CD14-positive monocyte (primary cell): Measurements from ENCODE around the gene PSMB8. TPM values are rescaled to one million over a fixed set of nuclear protein-coding genes. Genes with fewer than 3 reads are reported as not detected.
A peak's percentile ranks its signal among the peaks of the same experiment; 100 is the strongest.

Source experiments
- DNase-seq, 3 donors: peaks; one replicate each; pipeline ENCODE4 v3.0.0-alpha.2; 2011 to 2022
- H2AFZ ChIP-seq: 2 replicates; pipeline ENCODE4 v1.6.0; 2012; ENCODE audit warnings: mild to moderate bottlenecking, low read depth, low read length, inconsistent platforms; ENCODE audit not compliant: insufficient read depth, poor library complexity, severe bottlenecking
- H3K27ac ChIP-seq, 2 donors: 1 replicate in 1 of 2; 2 replicates in 1 of 2; pipeline ENCODE4 v1.5.1; 2012 to 2013; ENCODE audit warnings: low read length in 2 of 2, control low read depth in 1 of 2, inconsistent platforms in 1 of 2, low read depth in 1 of 2, mild to moderate bottlenecking in 1 of 2
- H3K27me3 ChIP-seq, 2 donors: one replicate each; pipeline versions ENCODE4 v1.6.0 to v1.6.1; 2011 to 2013; ENCODE audit warnings: low read length in 2 of 2; ENCODE audit not compliant: control insufficient read depth in 2 of 2, insufficient read depth in 2 of 2
- H3K36me3 ChIP-seq, 2 donors: replicated peaks in 1 of 2; 1 replicate in 1 of 2; 2 replicates in 1 of 2; pipeline versions ENCODE4 v1.5.1 to v1.6.1; 2012 to 2013; ENCODE audit warnings: low read length in 2 of 2, control low read depth in 1 of 2, inconsistent platforms in 1 of 2, mild to moderate bottlenecking in 1 of 2; ENCODE audit not compliant: insufficient read depth in 2 of 2, control insufficient read depth in 1 of 2
- H3K4me1 ChIP-seq, 2 donors: 1 replicate in 1 of 2; 2 replicates in 1 of 2; pipeline versions ENCODE4 v1.5.1 to v1.6.1; 2012 to 2013; ENCODE audit warnings: low read length in 2 of 2, control low read depth in 1 of 2, inconsistent platforms in 1 of 2, mild to moderate bottlenecking in 1 of 2, moderate library complexity in 1 of 2; ENCODE audit not compliant: insufficient read depth in 2 of 2, control insufficient read depth in 1 of 2
- H3K4me2 ChIP-seq: replicated peaks from 2 replicates; pipeline ENCODE3; 2012; ENCODE audit warnings: low read length, moderate library complexity, mild to moderate bottlenecking; ENCODE audit not compliant: poor library complexity, severe bottlenecking; ENCODE audit errors: extremely low read depth
- H3K4me3 ChIP-seq, 3 experiments: fragments of 200-600 bp in 1 of 3; sonication (generic) in 1 of 3; replicated peaks in 1 of 3; 1 replicate in 2 of 3; 2 replicates in 1 of 3; pipeline ENCODE4 v1.5.1; 2011 to 2013; ENCODE audit warnings: low read length in 3 of 3, mild to moderate bottlenecking in 3 of 3, control low read depth in 2 of 3, low read depth in 2 of 3, inconsistent platforms in 1 of 3, moderate library complexity in 1 of 3
- H3K79me2 ChIP-seq: 2 replicates; pipeline ENCODE4 v1.6.0; 2012; ENCODE audit warnings: mild to moderate bottlenecking, control low read depth, inconsistent platforms, low read length, moderate library complexity; ENCODE audit not compliant: insufficient read depth
- H3K9ac ChIP-seq: 2 replicates; pipeline ENCODE4 v1.6.0; 2017; ENCODE audit warnings: low read length, mild to moderate bottlenecking; ENCODE audit not compliant: insufficient read depth, poor library complexity, severe bottlenecking
- H3K9me3 ChIP-seq, 2 donors: replicated peaks in 1 of 2; 1 replicate in 1 of 2; 2 replicates in 1 of 2; pipeline versions ENCODE4 v1.5.1 to v1.6.1; 2012 to 2013; ENCODE audit warnings: low read length in 2 of 2, control low read depth in 1 of 2; ENCODE audit not compliant: control insufficient read depth in 1 of 2, insufficient read depth in 1 of 2
- H4K20me1 ChIP-seq: 2 replicates; pipeline ENCODE4 v1.6.0; 2012; ENCODE audit warnings: mild to moderate bottlenecking, low read length, control low read depth, moderate library complexity; ENCODE audit not compliant: insufficient read depth
- H3K27ac Mint-ChIP-seq, 7 donors: one replicate each; pipeline ENCODE4 v1.8.0; 2020; ENCODE audit warnings: mild to moderate bottlenecking in 7 of 7, mixed read lengths in 7 of 7, moderate library complexity in 6 of 7, inconsistent platforms in 2 of 7
- H3K27me3 Mint-ChIP-seq, 3 donors: one replicate each; pipeline ENCODE4 v1.8.0; 2021 to 2022; ENCODE audit warnings: low read depth in 3 of 3, mild to moderate bottlenecking in 3 of 3, mixed read lengths in 3 of 3, moderate library complexity in 3 of 3, inconsistent platforms in 1 of 3
- H3K36me3 Mint-ChIP-seq, 2 donors: one replicate each; pipeline ENCODE4 v1.8.0; 2020; ENCODE audit warnings: mixed read lengths in 2 of 2, inconsistent platforms in 1 of 2, mild to moderate bottlenecking in 1 of 2
- H3K4me1 Mint-ChIP-seq: one replicate; pipeline ENCODE4 v1.8.0; 2020; ENCODE audit warnings: mild to moderate bottlenecking, mixed read lengths
- H3K4me3 Mint-ChIP-seq, 2 donors: one replicate each; pipeline ENCODE4 v1.8.0; 2020; ENCODE audit warnings: mild to moderate bottlenecking in 2 of 2, mixed read lengths in 2 of 2, moderate library complexity in 1 of 2
- H3K9me3 Mint-ChIP-seq, 7 donors: one replicate each; pipeline ENCODE4 v1.8.0; 2020 to 2022; ENCODE audit warnings: mixed read lengths in 7 of 7, mild to moderate bottlenecking in 6 of 7, moderate library complexity in 6 of 7, inconsistent platforms in 2 of 7
- WGBS: methylation state at CpG from one replicate; pipeline ENCODE4 v1.1.5; 2013; ENCODE audit warnings: missing lambda C conversion rate; ENCODE audit not compliant: insufficient coverage; 5-methylcytosine and 5-hydroxymethylcytosine counted together
- intact Hi-C, 2 donors: fragments of 100-400 bp; cut with micrococcal nuclease; formaldehyde crosslinking; loops; one replicate each; pipeline versions ENCODE4 v1.15.0 to v1.15.1; 2023
- polyA plus RNA-seq, 3 donors: library from polyadenylated mRNA; depleted of rRNA in 1 of 3; unstranded in 2 of 3; stranded (reverse) in 1 of 3; fragments of 300-500 nt in 2 of 3; fragments of >200 nt in 1 of 3; fragmentation: Illumina TruSeq in 2 of 3; gene quantifications; 1 replicate in 2 of 3; 2 replicates in 1 of 3; pipeline ENCODE4 v1.2.3, GENCODE V29; 2012 to 2021
- TF ChIP-seq, protein P1 (sequence below): fragments of 200-600 bp; IDR thresholded peaks from one replicate; pipeline ENCODE4 v1.8.0; 2022; ENCODE audit warnings: antibody characterized with exemption, mild to moderate bottlenecking

PSMB8 gene
- polyA plus RNA-seq, 3 donors, result 164 to 534 (median 487) TPM

DNA sequence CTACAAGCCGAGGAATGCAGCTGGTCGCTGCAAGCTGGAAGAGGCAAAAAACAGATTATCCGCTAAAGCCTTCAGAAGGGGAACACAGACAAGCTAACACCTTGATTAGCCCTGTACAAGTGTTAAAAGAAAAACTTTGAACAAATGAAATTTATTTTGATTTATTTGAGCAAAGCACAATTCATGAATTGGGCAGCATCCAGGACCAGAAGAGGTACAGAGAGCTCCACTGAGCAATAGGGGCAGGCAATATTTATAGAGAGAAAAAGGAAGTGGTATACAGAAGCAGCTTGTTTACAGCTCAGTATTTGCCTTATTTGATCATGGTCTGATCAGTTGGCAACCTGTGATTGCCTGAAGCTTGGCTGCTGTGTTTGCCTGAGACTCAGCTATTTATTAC lies 44.7 kb downstream of the PSMB8 start:
- Mint-ChIP-seq H3K4me3 (no peak overlapping the region), H3K4me1 (peaks cover 33% of the 10 kb centered on the region)
- WGBS, result 94% methylated on average over 2 of the region's 3 CpGs

DNA sequence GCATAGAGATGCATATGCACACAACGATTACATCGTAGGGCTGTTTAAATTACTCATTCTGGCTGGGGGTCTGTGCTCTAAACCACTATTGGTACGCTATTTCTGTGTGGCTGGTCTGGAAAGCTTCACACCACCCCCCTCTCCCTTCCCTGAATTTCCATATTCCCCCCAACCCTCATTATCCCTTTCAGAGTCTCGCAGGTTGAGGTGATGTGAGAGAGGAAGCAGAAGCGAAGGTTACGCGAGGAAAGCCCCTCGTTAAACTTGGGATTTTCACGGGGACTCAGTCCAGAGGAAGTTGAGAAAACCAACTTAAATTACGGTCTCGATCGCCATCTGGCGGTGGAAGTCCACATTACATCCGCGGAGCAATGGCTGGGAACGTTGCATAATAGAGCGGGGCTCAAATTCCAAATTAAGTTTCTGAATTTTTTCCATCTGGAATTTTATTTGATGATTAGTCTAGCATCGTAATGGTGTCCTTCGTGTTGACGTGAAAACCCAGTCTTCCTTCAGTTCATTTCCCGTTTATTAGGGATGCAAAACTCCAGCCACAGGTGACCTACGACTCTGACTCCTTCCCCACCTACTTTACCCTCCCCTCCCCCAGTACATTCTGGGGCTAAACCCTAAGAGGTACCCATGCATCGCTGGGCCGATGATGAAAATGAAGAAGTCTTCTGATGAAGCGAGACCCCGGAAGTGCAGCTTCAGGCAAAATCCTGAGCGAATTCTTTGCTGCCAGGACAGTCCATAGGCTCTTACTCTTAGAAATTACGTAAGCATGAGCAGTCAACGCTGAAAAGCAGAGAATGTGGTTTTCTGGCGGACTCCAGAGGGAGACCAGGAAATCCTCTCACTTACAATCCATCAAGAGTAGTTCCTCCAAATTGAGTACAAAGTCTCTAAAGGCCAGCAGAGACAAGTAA lies 46.7 kb downstream of the PSMB8 start:
- Histone ChIP-seq H3K9me3 (peaks cover 5 to 6% of the 10 kb centered on the region in 2 donors), H3K4me2 (peak overlapping the region; percentile 74), H3K27me3 (peaks cover 0 to 5% of the 10 kb centered on the region in 2 donors), H3K9ac (no peak overlapping the region), H3K27ac (peak overlapping the region; percentile 8 to 42), H4K20me1 (no peaks in the 10 kb centered on the region), H3K4me3 (peak overlapping the region; percentile 0 to 69 (median 31)), H3K36me3 (no peaks in the 10 kb centered on the region), H3K79me2 (no peaks in the 10 kb centered on the region), H3K4me1 (peaks cover 43 to 46% of the 10 kb centered on the region in 2 donors), H2AFZ (peak overlapping the region; percentile 60)
- peak overlapping the region; percentile 72 to 93 for H3K4me3 Mint-ChIP-seq
- intact Hi-C loops, result loop anchor here (2.0 to 10.0 kb wide), 4 partner anchors 92 to 552 kb away; no protein-coding TSS in a partner anchor
- 1% methylated on average over 16 of the region's 30 CpGs for WGBS
- peak; percentile 65 to 88 (median 76) for DNase-seq
- peaks cover 2 to 3% of the 10 kb centered on the region in 2 donors for H3K36me3 Mint-ChIP-seq
- peak overlapping the region; percentile 62 to 90 (median 87) for H3K27ac Mint-ChIP-seq
- peaks cover 0 to 4% (median 3%) of the 10 kb centered on the region in 3 donors for H3K27me3 Mint-ChIP-seq
- TF ChIP-seq, protein P1, sequence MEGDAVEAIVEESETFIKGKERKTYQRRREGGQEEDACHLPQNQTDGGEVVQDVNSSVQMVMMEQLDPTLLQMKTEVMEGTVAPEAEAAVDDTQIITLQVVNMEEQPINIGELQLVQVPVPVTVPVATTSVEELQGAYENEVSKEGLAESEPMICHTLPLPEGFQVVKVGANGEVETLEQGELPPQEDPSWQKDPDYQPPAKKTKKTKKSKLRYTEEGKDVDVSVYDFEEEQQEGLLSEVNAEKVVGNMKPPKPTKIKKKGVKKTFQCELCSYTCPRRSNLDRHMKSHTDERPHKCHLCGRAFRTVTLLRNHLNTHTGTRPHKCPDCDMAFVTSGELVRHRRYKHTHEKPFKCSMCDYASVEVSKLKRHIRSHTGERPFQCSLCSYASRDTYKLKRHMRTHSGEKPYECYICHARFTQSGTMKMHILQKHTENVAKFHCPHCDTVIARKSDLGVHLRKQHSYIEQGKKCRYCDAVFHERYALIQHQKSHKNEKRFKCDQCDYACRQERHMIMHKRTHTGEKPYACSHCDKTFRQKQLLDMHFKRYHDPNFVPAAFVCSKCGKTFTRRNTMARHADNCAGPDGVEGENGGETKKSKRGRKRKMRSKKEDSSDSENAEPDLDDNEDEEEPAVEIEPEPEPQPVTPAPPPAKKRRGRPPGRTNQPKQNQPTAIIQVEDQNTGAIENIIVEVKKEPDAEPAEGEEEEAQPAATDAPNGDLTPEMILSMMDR, result peak; percentile 92
- H3K4me1 Mint-ChIP-seq, result peaks cover 43% of the 10 kb centered on the region
- H3K9me3 Mint-ChIP-seq, result peaks cover 7 to 9% (median 9%) of the 10 kb centered on the region in 7 donors

More for the DNA sequence above, 44.7 kb downstream of the PSMB8 start:
- Mint-ChIP-seq H3K27me3 (peaks cover 0 to 15% (median 9%) of the 10 kb centered on the region in 3 donors), H3K36me3 (peaks cover 2 to 3% of the 10 kb centered on the region in 2 donors), H3K27ac (peak overlapping the region in 1 of 7 donors; percentile 64), H3K9me3 (peaks cover 7 to 9% (median 9%) of the 10 kb centered on the region in 7 donors)
- no peak overlapping the region for H3K4me3 ChIP-seq
- H3K27ac ChIP-seq, result no peak overlapping the region
- H3K4me2 ChIP-seq, result no peak overlapping the region
- intact Hi-C loops, result loop anchor here (5.0 to 10.0 kb wide), 3 partner anchors 94 to 554 kb away; no protein-coding TSS in a partner anchor
- H4K20me1 ChIP-seq, result no peaks in the 10 kb centered on the region
- peaks cover 30 to 32% of the 10 kb centered on the region in 2 donors for H3K4me1 ChIP-seq
- H3K36me3 ChIP-seq, result no peaks in the 10 kb centered on the region
- no peak for DNase-seq
- peaks cover 0 to 9% of the 10 kb centered on the region in 2 donors for H3K27me3 ChIP-seq
- no peak overlapping the region for H3K9ac ChIP-seq
- TF ChIP-seq, protein P1, result no peak
- H3K79me2 ChIP-seq, result no peaks in the 10 kb centered on the region
- no peak overlapping the region for H2AFZ ChIP-seq
- peaks cover 5 to 6% of the 10 kb centered on the region in 2 donors for H3K9me3 ChIP-seq
